ENCODE measurements around the gene LRRC32.

LRRC32 gene

GRCh38 chr11:76680518-76681425 is 10.2 kb upstream of the LRRC32 start:
- peak; percentile 53 for DNase-seq (ENCODE audit: low spot score)

- no peak for DNase-seq (ENCODE audit: low spot score)
Observed at GRCh38 chr11:76678321-76678720, 7.8 kb upstream of the LRRC32 start.

- no peak for DNase-seq (ENCODE audit: low spot score)
Observed at GRCh38 chr11:76677458-76677765, 6.9 kb upstream of the LRRC32 start.

- DNase-seq (ENCODE audit: low spot score) = no peak
Observed at GRCh38 chr11:76676636-76677457, 6.3 kb upstream of the LRRC32 start.

DNA sequence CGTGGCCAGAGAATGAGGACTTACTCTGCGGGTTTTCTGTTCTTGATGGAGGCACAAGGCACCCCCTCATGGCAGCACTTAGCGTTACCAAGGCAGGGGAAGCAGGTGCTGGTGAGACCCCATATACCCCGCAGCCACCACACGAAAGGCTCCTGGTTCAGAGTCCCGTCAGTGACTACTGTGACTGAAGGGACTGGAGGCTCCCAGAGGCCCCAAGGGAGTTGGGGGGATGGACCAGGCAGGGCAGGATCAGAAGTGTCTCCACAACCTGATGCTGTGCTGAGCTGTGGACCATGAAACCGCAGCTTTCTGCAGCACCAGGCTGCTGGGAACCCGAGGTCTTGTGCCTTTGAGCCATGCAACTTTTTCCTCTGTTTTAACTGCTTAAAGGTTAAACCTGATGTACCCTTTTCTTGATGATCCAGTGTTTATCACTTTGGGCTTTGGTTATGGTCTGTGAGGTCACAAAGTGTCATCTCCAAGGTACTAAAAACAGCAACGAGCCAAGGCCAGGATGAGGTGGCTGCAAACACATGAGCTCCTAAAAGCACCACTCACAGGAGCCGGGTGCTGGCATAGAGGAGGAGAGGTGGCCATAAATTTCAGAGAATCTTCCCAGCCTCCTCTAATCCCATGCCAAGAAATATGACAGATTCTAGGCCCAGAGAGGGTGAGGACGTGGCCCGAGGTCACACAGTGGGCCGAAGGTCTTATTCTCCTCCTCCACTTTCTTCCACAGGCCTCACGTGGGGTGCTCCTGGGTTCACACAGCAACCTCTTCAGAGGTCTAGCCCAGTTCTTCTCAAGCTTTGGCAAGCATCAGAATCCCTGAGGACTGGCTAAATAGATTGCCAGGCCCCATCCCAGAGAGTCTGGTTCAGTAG is 4.2 kb upstream of the LRRC32 start:
- no peak for DNase-seq (ENCODE audit: low spot score)

GRCh38 chr11:76673176-76674142 is 2.9 kb upstream of the LRRC32 start:
- no peak for DNase-seq (ENCODE audit: low spot score)

DNA sequence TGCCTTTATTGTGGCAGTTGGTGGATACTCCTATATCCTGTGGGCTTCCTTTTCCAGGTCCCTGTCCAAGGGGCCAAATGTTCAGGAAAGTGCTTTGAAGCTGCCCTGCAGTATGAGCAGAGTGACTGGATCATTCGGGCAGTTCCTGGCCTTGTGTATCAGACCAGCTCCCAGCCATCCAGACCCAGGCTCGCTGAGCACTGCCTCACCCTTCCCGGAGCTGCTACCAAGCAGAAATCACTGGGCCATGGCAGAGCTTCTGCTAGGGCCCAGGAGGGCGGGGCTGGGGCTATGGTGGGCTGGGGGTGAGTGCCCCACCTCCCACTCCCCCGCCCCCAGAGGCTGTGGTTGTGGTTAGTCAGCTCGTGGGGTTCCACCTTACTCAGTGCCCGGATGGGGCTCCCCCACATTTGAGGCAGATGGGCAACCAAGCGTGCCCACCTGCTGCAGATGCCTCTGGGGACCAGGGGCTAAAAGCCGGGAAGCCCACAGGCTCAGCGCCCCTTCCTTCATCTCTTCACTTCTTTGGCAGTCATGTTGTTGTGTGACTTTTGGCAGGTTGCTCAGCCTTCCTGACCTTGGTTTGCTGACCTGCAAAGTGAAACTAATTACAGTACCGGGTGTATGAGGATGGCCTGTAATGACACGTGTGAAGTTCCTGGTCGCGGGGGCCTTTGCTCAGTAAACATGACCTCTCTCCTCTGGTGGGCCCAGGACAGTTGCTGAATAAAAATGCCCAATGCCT is 2.1 kb upstream of the LRRC32 start:
- DNase-seq (ENCODE audit: low spot score) = peak; percentile 39

- DNase-seq (ENCODE audit: low spot score) = no peak
Observed at GRCh38 chr11:76671626-76672309, 1.2 kb upstream of the LRRC32 start.

- DNase-seq (ENCODE audit: low spot score) = no peak
Observed at GRCh38 chr11:76671237-76671592, 668 bp upstream of the LRRC32 start.

DNA sequence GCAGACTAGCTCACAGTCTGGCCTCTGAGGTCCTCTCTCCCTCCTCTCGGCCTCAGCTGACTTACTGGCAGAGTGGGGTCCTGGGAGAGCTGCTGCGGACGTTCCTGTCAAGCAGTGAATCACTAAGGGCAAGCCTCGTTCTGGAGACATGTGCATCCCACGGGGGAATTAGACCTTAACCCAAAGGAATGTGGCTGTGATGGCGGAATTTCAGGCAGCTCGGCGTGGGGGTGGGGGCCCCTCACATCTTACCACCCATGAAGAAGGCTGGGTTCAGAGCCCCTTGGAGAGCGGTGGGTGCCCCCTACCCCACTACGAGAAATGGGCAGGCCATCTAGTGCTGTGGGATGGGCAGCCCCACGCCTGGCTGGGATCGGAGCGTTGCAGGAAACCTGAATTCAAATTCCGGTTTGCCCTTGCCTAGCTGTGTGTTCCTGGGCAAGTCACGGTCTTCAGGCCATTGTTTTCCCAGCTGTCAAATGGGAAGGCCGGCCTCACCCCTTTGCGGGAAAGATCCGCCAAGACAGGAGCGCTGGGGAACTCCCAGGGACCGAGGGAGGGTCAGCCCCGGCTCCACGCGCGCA is 554 bp downstream of the LRRC32 start:
- DNase-seq (ENCODE audit: low spot score) = no peak

DNA sequence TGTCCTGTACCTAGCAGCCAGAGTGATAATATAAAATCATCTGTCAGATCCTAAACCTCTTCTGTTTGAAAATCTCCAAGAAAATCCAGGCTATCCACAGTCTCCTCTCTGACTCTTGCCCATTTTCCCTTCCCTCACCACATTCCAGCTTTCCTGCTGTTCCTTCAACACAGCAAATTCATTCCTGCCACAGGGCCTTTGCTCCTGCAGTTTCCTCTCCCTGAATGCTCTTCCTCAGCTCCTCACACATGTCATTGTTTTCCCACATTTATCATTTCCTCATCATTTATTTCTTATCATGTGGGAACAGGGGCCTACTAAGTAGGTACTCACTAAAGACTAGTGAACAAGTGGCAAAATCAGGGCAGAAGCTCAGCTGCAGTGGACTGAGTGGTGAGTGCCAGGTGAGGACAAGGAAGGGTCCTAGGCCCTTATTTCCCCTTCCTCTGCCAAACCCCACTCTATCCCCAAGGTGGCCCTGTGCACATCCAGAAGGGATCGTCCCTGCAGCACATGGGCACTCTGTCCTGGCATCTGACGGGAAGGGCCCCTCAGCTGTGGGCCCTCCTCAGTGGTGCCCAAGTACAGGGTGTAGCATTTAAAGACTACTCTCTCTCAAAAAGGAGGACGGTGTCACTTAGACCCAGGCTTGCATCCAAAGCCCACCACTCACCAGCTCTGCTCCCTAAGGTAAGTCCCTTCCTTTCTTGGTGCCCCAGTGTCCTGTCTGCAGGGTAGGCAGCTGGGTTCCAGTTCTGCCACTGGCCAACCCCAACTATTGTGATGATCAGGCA is 2.0 kb downstream of the LRRC32 start:
- DNase-seq (ENCODE audit: low spot score) = no peak

- no peak for DNase-seq (ENCODE audit: low spot score)
Observed at GRCh38 chr11:76667856-76668255, 2.7 kb downstream of the LRRC32 start.

DNA sequence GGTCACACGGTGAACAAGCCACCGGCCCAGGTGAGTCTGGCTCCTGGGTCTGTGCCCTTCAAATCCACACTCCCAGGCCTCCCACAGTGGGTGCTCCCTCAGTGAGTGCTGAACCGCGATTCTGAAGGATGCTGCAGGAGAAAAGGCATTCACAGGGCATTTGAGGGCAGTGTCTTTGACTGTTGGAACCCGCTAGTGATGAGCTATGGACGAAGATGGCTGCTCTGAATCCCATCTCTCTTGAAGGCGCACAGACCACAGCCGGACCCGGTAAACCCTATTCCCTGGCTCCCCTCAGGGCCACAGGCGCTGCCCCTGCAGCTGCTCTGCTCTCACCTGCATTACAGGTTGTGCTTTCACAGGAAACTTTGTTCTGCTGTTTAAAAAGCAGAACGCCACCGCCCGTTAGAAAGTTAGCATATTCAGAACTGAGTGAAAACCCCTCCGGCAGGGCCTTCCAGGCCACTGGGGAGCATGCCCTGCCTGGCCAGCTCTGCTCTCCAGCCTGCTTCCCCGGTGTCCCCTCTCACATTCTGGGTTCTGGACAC is 3.2 kb downstream of the LRRC32 start:
- DNase-seq (ENCODE audit: low spot score) = no peak

DNA sequence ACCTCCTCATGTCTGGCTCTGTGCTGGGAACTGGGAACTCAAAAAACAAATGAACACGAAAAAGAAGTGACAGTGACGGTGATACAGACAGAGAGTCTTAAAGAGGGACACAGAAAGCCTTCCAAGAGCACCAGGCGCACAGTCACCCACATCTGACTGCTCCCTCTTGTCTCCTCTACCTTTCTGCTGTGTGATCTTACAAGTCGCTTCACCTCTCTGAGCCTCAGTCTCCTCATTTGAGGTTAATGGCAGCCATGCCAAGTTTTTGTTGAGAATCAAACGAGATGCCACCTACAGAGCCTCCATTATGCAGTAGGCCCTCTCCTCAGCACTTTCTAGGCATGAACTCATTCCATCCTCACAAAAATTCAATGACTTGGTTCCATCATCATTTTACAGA is 3.7 kb downstream of the LRRC32 start:
- no peak for DNase-seq (ENCODE audit: low spot score)

- DNase-seq (ENCODE audit: low spot score) = no peak
Observed at GRCh38 chr11:76666408-76666807, 4.1 kb downstream of the LRRC32 start.

- DNase-seq (ENCODE audit: low spot score) = no peak
Observed at GRCh38 chr11:76665921-76666351, 4.6 kb downstream of the LRRC32 start.

DNA sequence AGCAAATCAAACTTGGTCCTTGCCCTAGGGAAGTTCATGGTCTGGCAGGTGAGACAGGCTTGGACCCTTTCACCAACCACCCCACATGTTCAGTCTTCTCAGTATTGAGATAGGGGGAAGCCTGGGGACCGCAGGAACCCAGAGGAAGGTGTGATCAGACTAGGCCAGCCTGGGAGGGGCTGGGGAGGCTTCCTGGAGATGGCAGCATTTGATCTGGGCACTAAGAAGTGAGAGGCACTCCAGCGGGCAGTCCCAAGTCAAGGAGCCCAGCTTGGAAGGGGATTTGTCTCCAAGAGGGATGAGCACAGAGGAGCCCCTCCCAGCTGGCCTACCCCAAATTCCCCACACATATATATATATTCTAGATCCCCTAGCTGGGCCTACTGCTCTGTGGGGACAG is 5.4 kb downstream of the LRRC32 start:
- DNase-seq (ENCODE audit: low spot score) = no peak

- no peak for DNase-seq (ENCODE audit: low spot score)
Observed at GRCh38 chr11:76664578-76665061, 5.9 kb downstream of the LRRC32 start.
